NCI-H748 treated with DMSO at 0.1 percent for 48 hours (cell line): ENCODE results near the gene CNTN5.

ENCODE experiments used
- DNase-seq: peaks from one replicate; lab custom pipeline; 2025; lab: John Stamatoyannopoulos, UW

CNTN5 gene

GRCh38 chr11:99383648-99384245, 363.0 kb downstream of the CNTN5 start:
- DNase-seq: no peak

DNA sequence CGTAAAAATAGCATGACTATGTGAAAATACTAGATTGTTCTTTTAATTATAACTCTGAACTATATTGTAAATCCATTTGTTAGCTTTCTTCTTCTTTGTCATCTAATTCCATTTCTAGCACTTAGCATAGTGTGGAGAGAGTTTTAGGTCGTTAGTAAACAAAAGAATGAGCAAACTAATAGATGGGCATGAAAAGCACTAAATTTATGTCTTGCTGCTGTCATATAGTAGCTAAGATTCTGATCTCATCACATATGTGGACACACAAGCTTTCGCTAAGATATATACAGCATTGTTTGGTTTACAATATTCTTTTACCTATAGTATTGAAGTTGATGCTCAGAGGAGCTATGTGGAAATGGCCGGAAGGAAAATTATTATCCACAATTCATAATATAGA, 370.5 kb downstream of the CNTN5 start:
- no peak for DNase-seq

DNA sequence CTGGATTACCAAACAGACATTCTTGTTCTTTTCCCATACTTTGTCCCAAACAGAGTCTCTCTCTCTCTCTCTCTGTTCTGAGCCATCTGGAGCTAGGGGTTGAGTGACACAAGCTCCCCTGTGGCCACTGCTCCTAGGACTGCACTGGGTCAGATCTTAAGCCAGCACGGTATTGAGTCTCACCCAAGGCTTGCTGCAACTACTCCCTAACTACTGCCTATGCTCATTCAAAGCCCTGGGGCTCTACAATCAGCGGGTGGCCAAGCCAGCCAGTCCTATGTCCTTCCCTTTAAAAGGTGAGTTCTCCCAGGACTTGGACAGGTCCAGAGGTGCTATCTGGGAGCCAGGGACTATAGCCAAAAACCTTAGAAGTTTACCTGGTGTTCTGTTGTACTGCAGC, 385.6 kb downstream of the CNTN5 start:
- no peak for DNase-seq

DNA sequence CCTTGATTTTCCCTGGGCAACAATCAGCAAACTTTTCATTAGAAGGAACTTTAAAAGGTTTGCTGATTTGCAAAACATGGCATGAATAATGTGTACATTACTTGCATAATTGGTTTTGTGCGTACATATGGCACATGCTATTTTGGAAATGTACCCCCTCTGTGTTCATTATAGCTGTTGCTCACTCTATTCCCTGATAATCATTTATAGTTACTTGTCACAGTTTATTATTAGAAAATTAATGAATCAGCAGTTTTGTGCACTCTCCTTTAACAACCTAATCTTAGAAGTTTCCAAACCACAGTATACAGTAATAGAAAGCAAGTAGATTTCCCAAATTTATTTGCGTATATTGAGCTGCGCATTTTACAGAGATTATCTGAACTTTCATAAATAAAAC, 389.9 kb downstream of the CNTN5 start:
- no peak for DNase-seq

GRCh38 chr11:99418927-99419720, 398.4 kb downstream of the CNTN5 start:
- no peak for DNase-seq

- no peak for DNase-seq
Observed at GRCh38 chr11:99419991-99420390, 399.2 kb downstream of the CNTN5 start.

DNA sequence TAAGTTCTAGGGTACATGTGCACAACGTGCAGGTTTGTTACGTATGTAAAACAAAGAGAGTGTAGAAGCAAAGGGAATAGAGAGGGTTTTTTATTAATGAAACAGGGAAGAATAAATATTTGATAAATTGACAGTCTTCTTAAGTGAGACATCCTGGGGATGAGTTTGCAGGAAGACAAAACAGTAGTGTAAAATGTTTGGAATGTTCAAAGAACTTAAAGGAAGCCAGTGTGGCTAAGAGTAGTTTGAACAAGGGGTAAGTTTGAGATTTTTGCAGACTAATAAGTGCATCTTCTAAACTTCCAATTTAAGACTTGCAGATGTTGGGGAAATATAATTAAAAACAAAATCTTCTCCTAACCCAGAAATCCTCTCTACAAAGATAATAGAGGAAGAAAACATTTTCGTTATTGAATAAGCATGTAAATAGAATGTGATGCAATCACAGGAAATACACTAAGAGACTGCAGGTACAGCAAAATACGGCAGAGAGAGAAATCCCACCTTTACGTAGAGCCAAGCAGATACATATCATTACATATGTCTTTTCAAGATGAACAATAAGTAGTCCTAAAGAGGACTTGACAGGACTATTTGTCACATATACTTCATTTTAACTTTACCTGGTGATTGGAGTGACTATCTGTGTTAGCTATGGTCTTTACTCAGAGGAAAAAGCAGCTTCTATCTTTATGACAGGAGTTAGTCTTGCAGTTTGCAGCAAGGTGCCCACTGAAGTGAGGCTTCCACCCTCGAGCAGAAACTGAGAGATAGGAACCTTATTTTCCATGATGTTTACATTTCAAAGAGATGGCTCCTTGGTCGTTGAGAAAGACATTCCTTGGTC, 402.1 kb downstream of the CNTN5 start:
- DNase-seq: no peak

DNA sequence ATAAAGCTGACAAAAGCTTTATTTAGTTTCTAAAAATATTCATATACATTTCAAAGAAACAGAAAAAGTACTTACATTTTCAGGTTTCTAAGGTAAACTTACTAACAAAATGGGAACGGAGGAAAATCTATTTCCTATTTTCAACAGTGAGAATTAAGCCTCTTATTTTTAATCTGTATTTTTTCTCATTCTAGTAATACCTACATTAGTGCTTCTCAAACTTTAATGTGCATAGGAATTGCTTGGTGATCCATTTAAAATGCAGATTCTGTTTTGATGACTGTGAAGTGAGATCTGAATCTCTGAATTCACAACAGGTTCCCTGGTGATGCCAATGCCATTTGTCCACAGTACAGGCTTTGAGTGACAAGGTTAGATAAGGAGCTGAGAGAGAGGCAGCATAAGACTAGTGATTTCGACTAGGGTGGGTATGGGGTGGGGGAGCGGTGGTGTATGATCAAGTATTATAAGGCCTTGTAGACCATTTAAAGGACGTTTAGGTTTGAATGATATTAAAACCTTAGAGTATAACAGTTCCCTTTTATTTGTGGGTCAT, 402.8 kb downstream of the CNTN5 start:
- DNase-seq: no peak

GRCh38 chr11:99424313-99425084, 403.8 kb downstream of the CNTN5 start:
- no peak for DNase-seq

- no peak for DNase-seq
Observed at GRCh38 chr11:99425596-99425995, 404.8 kb downstream of the CNTN5 start.

- DNase-seq: no peak
Observed at GRCh38 chr11:99432677-99433076, 411.9 kb downstream of the CNTN5 start.

- no peak for DNase-seq
Observed at GRCh38 chr11:99443276-99443675, 422.5 kb downstream of the CNTN5 start.

- DNase-seq: no peak
Observed at GRCh38 chr11:99446400-99446799, 425.7 kb downstream of the CNTN5 start.

DNA sequence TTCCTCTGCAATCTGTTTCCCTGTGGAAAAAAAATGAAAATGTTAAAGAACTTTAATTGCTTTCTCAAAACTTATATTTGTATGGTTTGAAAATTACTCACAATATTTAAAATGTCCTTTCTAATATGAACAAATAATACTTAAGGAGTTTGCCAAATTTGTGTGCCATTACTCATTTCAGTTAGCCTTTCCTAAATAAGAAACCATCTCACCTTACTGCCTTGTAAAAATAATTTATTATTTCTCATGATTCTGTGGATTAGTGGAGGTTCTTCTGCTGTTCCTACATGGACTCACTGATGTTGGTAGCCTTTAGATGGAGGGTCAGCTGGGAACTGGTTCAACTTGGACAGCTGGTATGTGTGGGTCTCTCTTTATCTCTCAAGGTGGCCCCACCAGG, 428.6 kb downstream of the CNTN5 start:
- no peak for DNase-seq

GRCh38 chr11:99452075-99452474, 431.3 kb downstream of the CNTN5 start:
- DNase-seq: no peak

GRCh38 chr11:99461913-99462312, 441.2 kb downstream of the CNTN5 start:
- no peak for DNase-seq

- no peak for DNase-seq
Observed at GRCh38 chr11:99464985-99465384, 444.2 kb downstream of the CNTN5 start.

DNA sequence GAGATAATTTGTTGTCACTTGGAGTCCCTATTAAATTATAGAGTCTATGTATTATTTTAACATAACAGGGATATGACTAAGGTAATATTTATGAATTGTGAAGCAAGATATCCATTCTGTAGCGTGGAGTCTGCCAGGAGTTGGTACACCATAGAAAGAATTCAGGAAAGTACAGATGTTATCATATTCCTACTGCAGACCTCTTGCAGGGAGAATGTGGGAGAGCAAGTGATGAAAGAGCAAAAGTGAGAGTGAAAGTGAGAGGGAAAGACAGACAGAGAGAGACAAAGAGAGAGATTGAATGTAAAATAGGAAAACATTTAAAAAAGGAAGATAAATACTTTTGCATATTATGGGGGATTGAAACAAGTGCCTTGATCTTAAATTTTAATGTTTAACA, 468.8 kb downstream of the CNTN5 start:
- DNase-seq: no peak

- DNase-seq: no peak
Observed at GRCh38 chr11:99494065-99494464, 473.3 kb downstream of the CNTN5 start.

- DNase-seq: no peak
Observed at GRCh38 chr11:99501655-99502054, 480.9 kb downstream of the CNTN5 start.

DNA sequence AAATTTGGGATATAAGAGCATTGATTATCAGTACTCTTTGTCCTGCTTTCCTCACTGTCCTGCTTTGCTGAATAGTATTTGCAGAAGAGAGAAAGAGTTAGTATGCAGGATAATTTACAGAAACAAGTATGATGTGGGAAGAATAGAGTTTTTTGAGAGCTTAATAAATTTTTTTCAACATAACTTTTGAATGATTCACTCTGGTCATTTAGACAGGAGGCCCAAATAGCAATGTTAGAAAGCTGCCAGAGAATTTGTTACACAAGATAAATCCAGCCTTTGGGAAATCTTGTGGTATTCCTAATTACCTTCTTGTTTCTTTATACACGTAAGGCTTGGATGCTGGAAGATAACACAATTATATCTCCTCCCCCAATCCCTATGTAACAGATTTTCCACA, 484.6 kb downstream of the CNTN5 start:
- DNase-seq: no peak

GRCh38 chr11:99505831-99506230, 485.1 kb downstream of the CNTN5 start:
- DNase-seq: no peak
